ENCODE data around the gene RABL6. TPM values are rescaled to one million over a fixed set of nuclear protein-coding genes. Genes with fewer than 3 reads are reported as not detected.
"Not testable (repeated sequence)": the region's sequence is repeated elsewhere in the genome, so short reads cannot be mapped to it uniquely, and the experiment has no call there.

RABL6 gene
- total RNA-seq, 2 experiments from 2014 or later, result 46.4 to 48.5 TPM

DNA sequence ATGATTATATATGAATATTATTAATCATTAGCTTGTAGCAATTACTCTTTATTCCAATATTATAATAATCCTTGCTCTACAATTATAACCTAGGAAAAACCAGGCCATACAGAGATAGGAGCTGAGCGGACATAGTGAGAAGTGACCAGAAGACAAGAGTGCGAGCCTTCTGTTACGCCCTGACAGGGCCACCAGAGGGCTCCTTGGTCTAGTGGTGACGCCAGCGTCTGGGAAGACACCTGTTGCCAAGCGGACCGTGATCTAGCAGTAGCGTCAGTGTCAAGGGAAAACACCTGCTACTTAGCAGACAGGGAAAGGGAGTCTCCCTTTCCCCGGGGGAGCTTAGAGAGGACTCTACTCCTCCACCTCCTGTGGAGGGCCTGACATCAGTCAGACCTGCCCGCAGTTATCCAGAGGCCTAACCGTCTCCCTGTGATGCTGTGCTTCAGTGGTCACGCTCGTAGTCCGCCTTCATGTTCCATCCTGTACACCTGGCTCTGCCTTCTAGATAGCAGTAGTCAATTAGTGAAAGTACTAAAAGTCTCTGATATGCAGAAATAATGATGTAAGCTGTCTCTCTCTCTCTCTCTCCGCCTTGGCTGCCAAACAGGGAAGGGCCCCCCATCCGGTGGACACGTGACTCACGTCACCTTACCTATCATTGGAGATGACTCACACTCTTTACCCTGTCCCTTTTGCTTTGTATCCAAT lies 41.2 kb upstream of the RABL6 start:
- CTCF ChIA-PET, result interaction anchor here (1.1 kb wide), 1 partner anchor 15 kb away, joined by 3 read pairs; no protein-coding TSS in a partner anchor
- TF ChIP-seq, protein P1, sequence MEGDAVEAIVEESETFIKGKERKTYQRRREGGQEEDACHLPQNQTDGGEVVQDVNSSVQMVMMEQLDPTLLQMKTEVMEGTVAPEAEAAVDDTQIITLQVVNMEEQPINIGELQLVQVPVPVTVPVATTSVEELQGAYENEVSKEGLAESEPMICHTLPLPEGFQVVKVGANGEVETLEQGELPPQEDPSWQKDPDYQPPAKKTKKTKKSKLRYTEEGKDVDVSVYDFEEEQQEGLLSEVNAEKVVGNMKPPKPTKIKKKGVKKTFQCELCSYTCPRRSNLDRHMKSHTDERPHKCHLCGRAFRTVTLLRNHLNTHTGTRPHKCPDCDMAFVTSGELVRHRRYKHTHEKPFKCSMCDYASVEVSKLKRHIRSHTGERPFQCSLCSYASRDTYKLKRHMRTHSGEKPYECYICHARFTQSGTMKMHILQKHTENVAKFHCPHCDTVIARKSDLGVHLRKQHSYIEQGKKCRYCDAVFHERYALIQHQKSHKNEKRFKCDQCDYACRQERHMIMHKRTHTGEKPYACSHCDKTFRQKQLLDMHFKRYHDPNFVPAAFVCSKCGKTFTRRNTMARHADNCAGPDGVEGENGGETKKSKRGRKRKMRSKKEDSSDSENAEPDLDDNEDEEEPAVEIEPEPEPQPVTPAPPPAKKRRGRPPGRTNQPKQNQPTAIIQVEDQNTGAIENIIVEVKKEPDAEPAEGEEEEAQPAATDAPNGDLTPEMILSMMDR (IDR thresholded peaks at IDR 0.05), result peak; percentile 54
- DNase-seq (peak in 9 of 14 experiments; percentile 8 to 84 (median 34)), ATAC-seq (ENCODE audit: poor library complexity) (peak; percentile 27)
- Histone ChIP-seq H3K4me1 (ENCODE audit: insufficient read depth, low read length) (peaks cover 11% of the 10 kb centered on the region), H3K27me3 (ENCODE audit: control insufficient read depth in 1 of 2, insufficient read depth in 2 of 2, low read length in 2 of 2) (peaks cover 8 to 16% of the 10 kb centered on the region in 2 experiments)
- H3K27ac ChIP-seq (ENCODE audit: low read depth in 1 of 2, low read length in 2 of 2); POLR2A ChIA-PET; H3K4me3 Mint-ChIP-seq; H3K36me3 Mint-ChIP-seq (ENCODE audit: low read depth); H3K9me3 ChIP-seq (ENCODE audit: control insufficient read depth in 1 of 2, insufficient read depth in 1 of 2, low read length in 2 of 2); H3K36me3 ChIP-seq (ENCODE audit: insufficient read depth, low read length); intact Hi-C loops (cut with DNase I, micrococcal nuclease); H3K4me1 Mint-ChIP-seq (ENCODE audit: low read depth); H3K4me3 ChIP-seq (ENCODE audit: low read length); H3K9me3 Mint-ChIP-seq: not testable (repeated sequence)
- peaks cover 16% of the 10 kb centered on the region for H3K27me3 Mint-ChIP-seq
- peak overlapping the region; percentile 49 for H3K27ac Mint-ChIP-seq

DNA sequence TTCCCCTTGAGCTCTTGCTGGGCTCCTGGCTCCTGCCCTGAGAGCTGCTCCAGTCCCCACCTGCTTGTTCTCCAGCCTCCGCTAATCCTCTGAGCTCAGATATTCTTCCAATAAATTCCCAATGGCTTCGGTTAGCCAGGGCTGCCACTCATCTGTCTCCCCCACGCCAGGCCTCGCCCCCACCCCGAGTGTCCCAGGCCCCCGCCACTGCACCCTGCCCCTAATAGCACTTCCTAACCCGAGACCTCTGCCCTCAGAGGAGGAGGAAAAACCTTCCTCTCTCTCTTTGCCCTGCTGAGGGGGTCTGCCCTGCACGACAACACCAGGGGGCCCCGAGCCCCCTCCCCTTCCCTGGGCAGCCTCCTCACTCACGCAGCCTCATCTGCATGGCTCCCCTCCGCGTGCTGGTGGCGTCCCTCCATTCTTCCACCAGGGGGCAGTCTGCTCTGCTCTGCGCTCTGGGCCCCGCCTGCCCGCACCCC lies 38.0 kb upstream of the RABL6 start:
- peak in 13 of 14 experiments; percentile 29 to 78 (median 41) for DNase-seq
- H3K4me3 Mint-ChIP-seq, result no peak overlapping the region
- intact Hi-C loops (cut with DNase I, micrococcal nuclease), result no loop called here
- H3K27me3 Mint-ChIP-seq, result peaks cover 16% of the 10 kb centered on the region
- ChIA-PET POLR2A (no interaction called here), CTCF (no interaction called here)
- no peak overlapping the region for H3K27ac Mint-ChIP-seq
- H3K4me1 ChIP-seq (ENCODE audit: insufficient read depth, low read length), result peaks cover 16% of the 10 kb centered on the region
- H3K27ac ChIP-seq (ENCODE audit: low read depth in 1 of 2, low read length in 2 of 2), result no peak overlapping the region
- H3K4me1 Mint-ChIP-seq (ENCODE audit: low read depth), result peaks cover 9% of the 10 kb centered on the region
- peak; percentile 83 for ATAC-seq (ENCODE audit: poor library complexity)
- peaks cover 5 to 11% of the 10 kb centered on the region in 2 experiments for H3K27me3 ChIP-seq (ENCODE audit: control insufficient read depth in 1 of 2, insufficient read depth in 2 of 2, low read length in 2 of 2)
- no peaks in the 10 kb centered on the region for H3K36me3 Mint-ChIP-seq (ENCODE audit: low read depth)
- H3K9me3 ChIP-seq (ENCODE audit: control insufficient read depth in 1 of 2, insufficient read depth in 1 of 2, low read length in 2 of 2), result peaks cover 0 to 9% of the 10 kb centered on the region in 2 experiments
- no peaks in the 10 kb centered on the region for H3K36me3 ChIP-seq (ENCODE audit: insufficient read depth, low read length)
- TF ChIP-seq, protein P1 (IDR thresholded peaks at IDR 0.05), result peak; percentile 14
- no peak overlapping the region for H3K4me3 ChIP-seq (ENCODE audit: low read length)
- no peaks in the 10 kb centered on the region for H3K9me3 Mint-ChIP-seq

DNA sequence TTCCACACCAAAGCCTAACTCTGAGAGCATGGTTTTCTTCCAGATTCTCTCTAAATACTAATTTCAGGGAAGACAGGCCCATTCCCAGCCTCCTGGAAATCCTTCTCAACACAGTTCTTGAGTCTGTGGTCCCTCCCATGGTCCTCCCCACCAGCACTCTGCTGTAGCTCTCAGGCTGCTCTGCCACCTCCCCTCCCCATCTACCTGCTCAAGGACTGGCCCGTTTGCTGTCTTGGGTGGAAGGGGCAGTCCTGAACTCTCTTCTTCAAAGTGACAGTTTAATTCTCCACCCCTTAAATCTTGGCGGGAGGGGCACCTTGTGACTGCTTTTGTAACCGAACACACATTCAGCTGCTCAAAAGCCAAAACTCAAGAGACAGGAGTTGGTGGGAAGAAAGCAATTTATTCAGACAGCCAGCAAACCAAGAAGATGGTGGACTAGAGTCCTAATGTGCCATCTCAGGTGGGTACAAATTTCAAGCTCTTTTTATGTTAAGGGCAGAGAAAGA lies 35.8 kb upstream of the RABL6 start:
- Histone ChIP-seq H3K9me3 (ENCODE audit: control insufficient read depth in 1 of 2, insufficient read depth in 1 of 2, low read length in 2 of 2) (peaks cover 0 to 9% of the 10 kb centered on the region in 2 experiments), H3K27ac (ENCODE audit: low read depth in 1 of 2, low read length in 2 of 2) (no peak overlapping the region), H3K4me1 (ENCODE audit: insufficient read depth, low read length) (peaks cover 10% of the 10 kb centered on the region), H3K36me3 (ENCODE audit: insufficient read depth, low read length) (no peaks in the 10 kb centered on the region), H3K27me3 (ENCODE audit: control insufficient read depth in 1 of 2, insufficient read depth in 2 of 2, low read length in 2 of 2) (peaks cover 5 to 10% of the 10 kb centered on the region in 2 experiments), H3K4me3 (ENCODE audit: low read length) (no peak overlapping the region)
- Mint-ChIP-seq H3K27ac (no peak overlapping the region), H3K9me3 (no peaks in the 10 kb centered on the region), H3K4me3 (no peak overlapping the region), H3K36me3 (ENCODE audit: low read depth) (no peaks in the 10 kb centered on the region), H3K4me1 (ENCODE audit: low read depth) (peaks cover 2% of the 10 kb centered on the region), H3K27me3 (peaks cover 11% of the 10 kb centered on the region)
- ChIA-PET CTCF (no interaction called here), POLR2A (no interaction called here)
- no peak for ATAC-seq (ENCODE audit: poor library complexity)
- intact Hi-C loops (cut with DNase I, micrococcal nuclease), result no loop called here
- DNase-seq, result no peak
- TF ChIP-seq, protein P1 (IDR thresholded peaks at IDR 0.05), result no peak

Measured in CD4-positive, alpha-beta T cell (primary cell).